HG02798 (cell line): ENCODE measurements around the gene MED16.

Experiments
- ATAC-seq: cut with Tn5 transposase; IDR thresholded peaks from one replicate; pipeline ENCODE4 v1.9.1; 2021; ENCODE audit warnings: mild to moderate bottlenecking; ENCODE audit not compliant: unreplicated experiment, poor library complexity

Gene MED16

GRCh38 chr19:875265-875879 lies 17.6 kb downstream of the MED16 start:
- no peak for ATAC-seq

- no peak for ATAC-seq
Measured at GRCh38 chr19:873561-874041, 19.4 kb downstream of the MED16 start.

- ATAC-seq, result no peak
Measured at GRCh38 chr19:873084-873483, 19.9 kb downstream of the MED16 start.

GRCh38 chr19:872266-872951 lies 20.6 kb downstream of the MED16 start:
- ATAC-seq, result no peak

DNA sequence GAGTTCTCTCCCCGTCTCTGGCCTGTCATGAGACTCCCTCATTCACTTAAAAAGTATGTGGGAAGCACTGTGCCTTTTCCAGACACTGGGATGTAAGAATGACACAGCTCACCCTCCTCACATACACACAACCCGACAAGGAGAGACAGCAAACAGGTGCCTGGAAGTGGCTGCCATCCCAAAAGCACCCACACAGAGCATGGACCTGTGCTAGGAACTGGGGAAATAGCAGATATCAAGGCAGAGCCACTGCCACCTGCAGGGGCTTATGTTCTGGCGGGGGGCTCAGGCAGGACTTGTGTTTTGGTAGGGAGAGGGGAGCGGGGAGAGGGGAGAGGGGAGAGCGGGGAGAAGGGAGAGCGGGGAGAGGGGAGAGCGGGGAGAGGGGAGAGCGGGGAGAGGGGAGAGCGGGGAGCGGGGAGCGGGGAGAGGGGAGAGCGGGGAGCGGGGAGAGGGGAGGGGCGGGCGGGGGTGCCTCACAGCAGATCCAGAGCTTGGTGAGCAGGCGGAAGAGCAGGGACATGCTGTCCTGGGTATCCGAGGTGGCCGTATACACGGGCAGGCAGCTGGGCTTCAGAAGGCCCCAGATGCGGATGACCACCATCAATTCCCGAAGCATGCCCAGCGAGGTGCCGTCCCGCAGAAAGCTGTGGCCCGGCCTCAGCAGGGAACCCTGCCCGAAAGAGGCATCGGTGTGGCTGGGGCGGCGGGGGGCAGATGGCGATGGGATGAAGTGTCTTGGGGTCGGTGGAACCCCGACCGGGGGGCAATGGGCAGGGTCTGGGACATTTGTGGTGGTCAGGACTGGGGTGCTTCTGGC lies 21.3 kb downstream of the MED16 start:
- no peak for ATAC-seq

DNA sequence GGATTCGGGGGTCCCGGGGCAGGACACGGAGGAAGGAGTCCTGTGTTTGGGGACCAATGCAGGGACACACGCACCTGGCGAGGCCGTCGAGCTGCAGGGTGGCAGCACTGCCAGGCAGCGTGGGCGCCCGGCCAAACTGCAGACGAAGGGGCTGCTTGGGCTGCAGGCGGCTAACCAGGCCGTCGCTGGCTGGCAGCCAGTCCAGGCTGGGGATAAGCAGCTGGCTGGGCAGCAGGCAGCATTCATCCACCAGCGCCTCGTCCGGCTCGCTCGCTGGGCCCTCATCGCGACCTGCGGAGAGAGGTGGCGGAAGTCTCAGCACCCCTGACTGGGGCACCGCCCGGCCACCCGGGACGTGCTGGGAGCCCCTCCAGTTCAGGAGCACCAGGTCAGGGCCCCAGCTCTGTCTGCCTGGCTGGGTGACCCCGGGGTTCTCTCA lies 22.0 kb downstream of the MED16 start:
- no peak for ATAC-seq

DNA sequence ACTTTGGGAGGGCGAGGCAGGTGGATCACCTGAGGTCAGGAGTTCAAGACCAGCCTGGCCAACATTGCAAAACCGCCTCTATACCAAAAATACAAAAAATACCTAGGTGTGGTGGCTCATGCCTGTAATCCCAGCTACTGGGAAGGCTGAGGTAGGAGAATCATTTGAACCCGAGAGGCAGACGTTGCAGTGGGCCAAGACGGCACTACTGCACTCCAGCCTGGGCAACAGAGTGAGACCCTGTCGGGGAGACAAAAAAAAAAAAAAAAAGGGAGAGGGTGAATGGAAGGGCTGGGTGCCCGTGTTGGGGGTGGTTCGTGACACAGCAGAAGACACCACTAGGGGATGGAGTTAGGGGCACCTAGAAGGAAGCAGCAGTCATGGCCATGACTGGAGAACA lies 22.7 kb downstream of the MED16 start:
- no peak for ATAC-seq

GRCh38 chr19:869245-870177 lies 23.5 kb downstream of the MED16 start:
- ATAC-seq, result no peak

DNA sequence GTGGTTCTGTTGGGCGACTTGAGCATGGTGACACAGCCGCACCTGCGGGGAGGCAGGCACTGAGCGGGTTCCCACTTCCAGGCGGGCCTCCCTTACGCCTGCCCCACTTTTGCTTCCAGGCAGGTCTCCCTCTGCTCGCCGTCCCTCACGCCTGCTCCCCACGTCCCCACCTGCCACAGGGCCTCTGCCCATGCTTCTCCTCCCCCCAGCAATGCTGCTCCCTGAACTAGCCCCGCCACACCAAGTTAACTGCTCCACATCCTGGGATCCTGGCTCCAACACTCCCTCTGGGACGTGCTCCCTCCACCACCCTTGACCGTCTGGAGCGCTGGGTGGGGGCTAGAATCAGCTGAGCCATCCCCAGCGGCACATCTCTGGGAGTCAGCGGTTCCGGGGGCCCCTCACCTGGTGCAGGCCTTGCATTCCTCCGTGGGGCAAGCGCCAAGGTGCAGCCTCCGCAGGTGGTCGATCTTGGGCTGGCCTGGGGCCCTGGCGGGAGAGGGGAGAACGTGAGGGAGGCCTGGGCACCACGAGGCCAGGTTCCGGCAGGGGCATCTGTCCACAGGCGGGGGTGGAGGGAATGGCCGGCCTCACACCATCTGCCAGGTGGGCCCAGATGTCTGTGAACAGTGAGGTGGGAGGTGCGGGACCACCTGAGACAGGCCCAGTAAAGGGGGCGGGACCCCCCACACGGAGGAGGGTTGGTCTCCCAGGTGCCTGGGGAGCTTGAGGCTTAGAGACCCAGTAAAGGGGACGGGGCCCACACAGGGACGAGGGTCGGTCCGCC lies 24.3 kb downstream of the MED16 start:
- no peak for ATAC-seq

GRCh38 chr19:867855-868457 lies 25.0 kb downstream of the MED16 start:
- no peak for ATAC-seq

DNA sequence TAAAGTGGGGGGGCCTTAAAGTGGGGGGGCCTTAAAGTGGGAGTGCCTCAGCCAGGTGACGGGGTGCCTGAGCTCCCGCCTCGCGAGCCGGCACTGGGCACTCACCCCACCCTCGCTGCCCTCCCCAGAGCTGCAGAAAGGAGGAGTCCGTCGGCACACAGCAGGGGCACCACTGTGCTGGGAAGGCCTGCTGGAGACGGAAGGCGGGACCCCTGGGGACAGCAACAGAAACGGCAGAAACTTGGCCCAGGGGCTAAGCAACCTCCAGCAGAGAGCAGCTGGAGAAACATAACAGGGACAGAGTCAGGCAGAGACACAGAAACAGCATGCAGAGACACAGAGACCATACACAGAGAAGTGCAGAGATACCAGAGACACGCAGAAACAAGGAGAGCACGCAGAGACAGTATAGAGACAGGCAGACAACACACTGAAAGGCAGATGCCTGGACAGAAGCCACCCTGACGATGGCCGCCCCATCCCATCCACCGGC lies 25.6 kb downstream of the MED16 start:
- ATAC-seq, result no peak

DNA sequence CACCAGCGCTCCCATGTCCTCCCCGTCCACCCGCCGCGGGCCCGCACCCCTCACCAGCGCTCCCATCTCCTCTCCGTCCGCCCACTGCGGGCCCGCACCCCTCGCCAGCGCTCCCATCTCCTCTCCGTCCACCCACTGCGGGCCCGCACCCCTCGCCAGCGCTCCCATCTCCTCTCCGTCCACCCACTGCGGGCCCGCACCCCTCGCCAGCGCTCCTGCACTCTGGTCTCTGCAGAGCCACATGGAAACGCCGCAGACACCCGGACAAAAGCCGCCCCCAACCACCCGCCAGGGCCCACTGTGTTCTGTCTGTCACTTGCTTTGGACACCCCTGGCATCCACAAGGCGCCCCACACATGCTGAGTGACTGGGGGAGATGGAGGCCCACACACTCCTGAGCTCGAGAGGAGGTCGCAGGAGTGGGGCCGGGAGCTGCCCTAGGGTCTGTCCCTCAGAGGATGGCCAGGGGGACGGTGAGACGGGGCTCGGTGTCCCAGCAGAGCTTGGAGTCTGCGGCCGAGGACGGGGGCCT lies 26.2 kb downstream of the MED16 start:
- ATAC-seq, result no peak

DNA sequence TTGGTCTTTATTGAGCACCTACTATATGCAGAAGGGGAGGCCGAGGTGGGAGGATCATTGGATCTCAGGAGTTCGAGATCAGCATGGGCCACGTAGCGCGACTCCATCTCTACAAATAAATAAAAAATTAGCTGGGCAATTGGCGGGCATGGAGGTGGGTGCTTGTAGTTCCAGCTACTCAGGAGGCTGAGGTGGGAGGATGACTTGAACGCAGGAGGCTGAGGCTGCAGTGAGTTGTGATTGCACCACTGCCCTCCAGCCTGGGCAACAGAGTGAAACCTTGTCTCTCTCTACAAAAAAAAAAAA lies 29.7 kb downstream of the MED16 start:
- no peak for ATAC-seq

DNA sequence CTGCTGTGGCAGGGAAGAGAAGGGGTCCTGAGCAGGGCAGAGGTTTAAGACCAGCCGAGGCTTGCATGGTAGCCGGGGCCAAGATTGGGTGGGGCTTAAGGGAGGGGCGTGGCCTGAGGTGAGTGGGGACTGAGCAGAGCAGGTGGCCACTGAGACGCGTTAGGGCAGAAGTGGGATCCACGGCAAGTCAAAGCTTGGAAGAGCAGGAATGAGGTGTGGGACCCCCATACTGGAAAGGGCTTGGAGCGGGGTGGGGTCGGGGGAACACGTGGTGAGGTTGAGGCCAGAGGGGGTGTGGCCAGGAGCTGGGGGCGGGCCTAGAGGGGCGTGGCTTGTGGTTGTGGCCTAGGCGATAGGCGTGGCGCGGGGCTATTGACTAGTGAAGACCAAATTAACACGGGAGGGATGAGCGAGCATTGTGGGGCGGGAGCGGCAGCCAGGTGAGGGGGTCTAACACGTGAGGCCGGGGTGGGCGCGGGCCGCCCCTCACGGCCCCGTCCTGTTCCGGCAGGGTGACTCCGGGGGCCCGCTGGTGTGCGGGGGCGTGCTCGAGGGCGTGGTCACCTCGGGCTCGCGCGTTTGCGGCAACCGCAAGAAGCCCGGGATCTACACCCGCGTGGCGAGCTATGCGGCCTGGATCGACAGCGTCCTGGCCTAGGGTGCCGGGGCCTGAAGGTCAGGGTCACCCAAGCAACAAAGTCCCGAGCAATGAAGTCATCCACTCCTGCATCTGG lies 30.2 kb downstream of the MED16 start:
- no peak for ATAC-seq

DNA sequence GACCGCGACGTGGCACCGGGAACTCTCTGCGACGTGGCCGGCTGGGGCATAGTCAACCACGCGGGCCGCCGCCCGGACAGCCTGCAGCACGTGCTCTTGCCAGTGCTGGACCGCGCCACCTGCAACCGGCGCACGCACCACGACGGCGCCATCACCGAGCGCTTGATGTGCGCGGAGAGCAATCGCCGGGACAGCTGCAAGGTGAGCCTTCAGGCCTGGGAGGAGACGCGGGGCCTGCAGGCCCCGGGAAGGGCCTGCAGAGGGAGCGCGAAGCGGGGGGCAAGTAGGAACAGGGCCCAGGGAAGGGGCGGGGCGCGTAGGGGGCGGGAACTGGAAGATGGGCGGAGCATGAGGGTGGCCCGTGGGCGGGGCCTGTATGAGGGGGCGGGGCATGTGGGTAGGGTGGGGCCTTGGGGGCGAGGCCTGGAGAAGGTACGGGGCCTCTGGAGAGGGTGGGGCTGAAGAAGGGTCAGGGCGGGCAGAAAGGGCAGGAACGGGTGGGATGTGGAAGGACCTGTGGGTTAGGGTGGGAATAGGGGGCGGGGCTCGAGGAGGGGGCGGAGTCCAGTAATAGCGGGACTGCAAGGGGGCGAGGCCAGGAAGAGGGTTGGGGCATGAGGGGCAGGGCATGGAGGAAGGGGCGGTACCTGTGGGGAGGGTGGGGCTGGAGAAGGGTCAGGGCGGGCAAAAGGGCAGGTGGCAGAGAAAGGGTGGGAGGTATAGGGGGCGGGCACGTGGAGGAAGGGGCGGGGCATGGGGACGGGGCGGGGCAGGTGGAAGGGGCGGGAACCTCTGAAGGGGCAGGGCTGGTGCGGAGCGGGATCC lies 31.0 kb downstream of the MED16 start:
- ATAC-seq, result no peak

GRCh38 chr19:861141-861755 lies 31.7 kb downstream of the MED16 start:
- no peak for ATAC-seq
